Neural cell (in vitro differentiated cells): Measurements from ENCODE around the gene MOB3B. TPM values are rescaled to one million over a fixed set of nuclear protein-coding genes. Genes with fewer than 3 reads are reported as not detected.

Experiments
- H2AFZ ChIP-seq: fragments of 200-600, 300-800 bp; sonication (generic), shearing (Covaris generic); 2 replicates; pipeline ENCODE4 v1.6.0; 2014; ENCODE audit warnings: low read depth, mild to moderate bottlenecking, antibody characterized with exemption, low read length, moderate library complexity
- H3F3A ChIP-seq: fragments of 200-600 bp; shearing (Covaris generic); 2 replicates; pipeline ENCODE4 v1.6.1; 2016; ENCODE audit warnings: mild to moderate bottlenecking, moderate library complexity, mixed read lengths, antibody characterized with exemption, low read length; ENCODE audit not compliant: insufficient read depth, poor library complexity, severe bottlenecking
- H3K27ac ChIP-seq: fragments of 200-600, 300-800 bp; sonication (generic), shearing (Covaris generic); 2 replicates; pipeline ENCODE4 v1.5.1; 2014; ENCODE audit warnings: mild to moderate bottlenecking, low read length, moderate library complexity
- H3K27me3 ChIP-seq: fragments of 300-800, 200-600 bp; sonication (generic), shearing (Covaris generic); 2 replicates; pipeline ENCODE4 v1.6.0; 2014; ENCODE audit warnings: mild to moderate bottlenecking, low read depth, low read length, moderate library complexity; ENCODE audit not compliant: insufficient read depth
- H3K36me3 ChIP-seq: fragments of 300-800, 200-600 bp; sonication (generic), shearing (Covaris generic); 2 replicates; pipeline ENCODE4 v1.5.1; 2014; ENCODE audit warnings: mild to moderate bottlenecking, antibody characterized with exemption, low read length, moderate library complexity; ENCODE audit not compliant: insufficient read depth
- H3K4me2 ChIP-seq: fragments of 300-800, 200-600 bp; sonication (generic), shearing (Covaris generic); 2 replicates; pipeline ENCODE4 v1.6.0; 2014; ENCODE audit warnings: mild to moderate bottlenecking, low read length
- H3K4me3 ChIP-seq: fragments of 300-800, 200-600 bp; sonication (generic), shearing (Covaris generic); 2 replicates; pipeline ENCODE4 v1.5.1; 2014; ENCODE audit warnings: mild to moderate bottlenecking, low read length, moderate library complexity
- H3K79me2 ChIP-seq: fragments of 200-600 bp; shearing (Covaris generic); replicated peaks from 2 replicates; pipeline ENCODE4 v1.6.0; 2014; ENCODE audit warnings: mild to moderate bottlenecking, low read length, moderate library complexity; ENCODE audit not compliant: insufficient read depth
- H3K9ac ChIP-seq: fragments of 300-800, 200-600 bp; sonication (generic), shearing (Covaris generic); 2 replicates; pipeline ENCODE4 v1.6.1; 2016; ENCODE audit warnings: mild to moderate bottlenecking, low read length, mixed read lengths
- H3K9me2 ChIP-seq: fragments of 200-600 bp; shearing (Covaris generic); 2 replicates; pipeline ENCODE4 v1.6.1; 2016; ENCODE audit warnings: mild to moderate bottlenecking, low read length, mixed read lengths; ENCODE audit not compliant: insufficient read depth
- H3K9me3 ChIP-seq: fragments of 200-600, 300-800 bp; sonication (generic), shearing (Covaris generic); 2 replicates; pipeline ENCODE4 v1.6.1; 2016; ENCODE audit warnings: mild to moderate bottlenecking, mixed run types, low read length, moderate library complexity, mixed read lengths
- H4K20me1 ChIP-seq: fragments of 200-600 bp; shearing (Covaris generic); 2 replicates; pipeline ENCODE4 v1.6.1; 2016; ENCODE audit warnings: mild to moderate bottlenecking, mixed run types; ENCODE audit not compliant: insufficient read depth
- EP300 ChIP-seq: fragments of 450-650 bp; conservative IDR thresholded peaks from 2 replicates; pipeline ENCODE4 v1.6.1; 2014; ENCODE audit warnings: antibody characterized with exemption, mild to moderate bottlenecking, moderate library complexity; ENCODE audit not compliant: poor library complexity, severe bottlenecking
- EZH2 ChIP-seq: fragments of 200-600, 300-800 bp; shearing (Covaris generic), sonication (generic); IDR thresholded peaks from 2 replicates; pipeline ENCODE4 v1.6.1; 2014; ENCODE audit warnings: antibody characterized with exemption, low read length, borderline replicate concordance, mild to moderate bottlenecking; ENCODE audit not compliant: insufficient read depth, poor library complexity, severe bottlenecking
- MXI1 ChIP-seq: fragments of 450-650 bp; conservative IDR thresholded peaks from 2 replicates; pipeline ENCODE4 v1.6.1; 2014; ENCODE audit warnings: antibody characterized with exemption, mild to moderate bottlenecking; ENCODE audit not compliant: poor library complexity, severe bottlenecking
- RAD21 ChIP-seq: fragments of 450-650 bp; conservative IDR thresholded peaks from 2 replicates; pipeline ENCODE4 v1.6.1; 2014; ENCODE audit warnings: antibody characterized with exemption, mild to moderate bottlenecking, moderate library complexity
- REST ChIP-seq: IDR thresholded peaks from 2 replicates; pipeline ENCODE4 v1.6.1; 2012; ENCODE audit warnings: borderline replicate concordance
- SMC3 ChIP-seq: fragments of 450-650 bp; conservative IDR thresholded peaks from 2 replicates; pipeline ENCODE4 v1.6.1; 2014; ENCODE audit warnings: antibody characterized with exemption, mild to moderate bottlenecking, moderate library complexity; ENCODE audit not compliant: poor library complexity
- TAF1 ChIP-seq: IDR thresholded peaks from 2 replicates; pipeline ENCODE4 v1.6.1; 2012; ENCODE audit warnings: low read depth
- polyA plus RNA-seq: library from polyadenylated mRNA; depleted of rRNA; stranded (reverse); fragments of >200 nt; gene quantifications from 2 replicates; pipeline ENCODE4 v1.2.3, GENCODE V29; 2014

The MOB3B gene
- polyA plus RNA-seq, 1 donor from 2014 or later: 1.8 TPM

DNA sequence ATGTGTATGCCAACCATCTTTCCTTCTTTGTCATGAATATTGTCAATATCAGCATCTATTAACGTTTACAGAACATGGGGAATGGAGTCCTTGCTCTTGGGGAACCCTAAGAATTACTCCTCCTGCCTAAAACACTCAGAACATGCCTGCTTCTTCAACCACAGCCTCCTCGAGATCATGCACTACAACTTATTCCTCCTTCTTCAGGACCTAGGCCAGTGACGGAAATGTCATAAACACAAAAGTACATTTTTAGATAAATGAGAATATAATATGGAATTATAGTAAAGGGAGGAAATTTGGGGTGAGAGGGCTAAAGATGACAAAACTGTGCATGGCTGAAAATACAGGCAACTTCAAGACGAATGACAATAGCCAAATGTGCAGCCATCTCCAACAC lies 8.6 kb downstream of the MOB3B start:
- TF ChIP-seq MXI1 (no peak), SMC3 (no peak), EZH2 (no peak)
- Histone ChIP-seq H3K79me2 (peaks cover 9% of the 10 kb centered on the region), H2AFZ (no peak overlapping the region), H4K20me1 (no peaks in the 10 kb centered on the region), H3F3A (no peaks in the 10 kb centered on the region), H3K27me3 (no peaks in the 10 kb centered on the region), H3K4me2 (no peak overlapping the region), H3K27ac (no peak overlapping the region), H3K9ac (no peak overlapping the region), H3K4me3 (no peak overlapping the region), H3K36me3 (no peaks in the 10 kb centered on the region), H3K9me3 (no peaks in the 10 kb centered on the region), H3K9me2 (no peaks in the 10 kb centered on the region)

DNA sequence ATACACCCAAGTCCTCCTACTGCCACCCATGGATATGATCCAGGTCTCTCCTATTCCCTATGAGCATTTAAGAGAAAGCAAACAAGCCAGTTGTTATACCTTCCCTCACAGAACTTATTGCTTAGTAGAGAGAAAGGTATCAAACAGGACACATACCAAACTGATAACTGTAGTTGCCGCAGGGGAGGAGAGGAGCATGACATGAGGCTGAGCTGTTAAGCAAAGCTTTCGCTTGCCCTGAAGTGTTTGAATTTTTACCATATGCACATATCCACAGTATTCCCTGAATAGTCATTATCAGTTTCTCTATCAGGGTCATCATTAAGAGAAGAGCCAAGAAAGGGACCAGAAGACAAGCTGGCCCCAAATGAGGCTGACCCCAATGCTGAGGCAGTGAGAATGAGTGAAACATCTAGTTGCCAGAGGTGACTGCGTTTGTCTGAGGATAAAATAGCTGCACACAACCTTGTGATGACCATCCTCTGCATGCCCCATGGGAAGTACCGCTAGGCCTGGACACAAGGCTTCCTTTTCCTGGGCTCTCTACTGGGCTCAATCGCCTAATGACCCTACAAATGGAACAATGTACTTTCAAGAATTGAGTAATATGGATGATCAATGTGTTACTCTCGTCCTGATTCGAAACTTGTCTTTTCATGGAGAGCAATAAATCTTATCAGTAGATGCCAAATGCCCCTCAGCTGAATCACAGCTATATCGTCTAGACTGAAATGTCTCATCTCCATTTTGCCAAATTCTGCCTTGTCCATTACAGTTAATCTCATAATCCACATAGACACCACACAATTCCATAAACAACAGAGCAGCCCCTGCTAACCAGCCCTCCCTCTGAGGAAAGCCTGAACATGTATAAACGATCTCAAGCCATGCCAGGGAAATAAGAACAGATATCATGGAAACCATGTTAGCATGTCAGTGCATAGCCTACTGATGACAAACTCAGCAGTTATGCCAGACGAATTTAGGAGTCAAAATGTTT lies 9.8 kb downstream of the MOB3B start:
- Histone ChIP-seq H3K9me2 (no peaks in the 10 kb centered on the region), H4K20me1 (no peaks in the 10 kb centered on the region), H3K9me3 (no peaks in the 10 kb centered on the region), H3K36me3 (no peaks in the 10 kb centered on the region), H2AFZ (no peak overlapping the region), H3K4me3 (no peak overlapping the region), H3K9ac (no peak overlapping the region), H3K27me3 (no peaks in the 10 kb centered on the region), H3F3A (no peaks in the 10 kb centered on the region), H3K4me2 (no peak overlapping the region), H3K27ac (no peak overlapping the region), H3K79me2 (peaks cover 9% of the 10 kb centered on the region)
- no peak for TF ChIP-seq EP300
- TF ChIP-seq SMC3: no peak
- no peak for TF ChIP-seq RAD21
- TF ChIP-seq MXI1: no peak

DNA sequence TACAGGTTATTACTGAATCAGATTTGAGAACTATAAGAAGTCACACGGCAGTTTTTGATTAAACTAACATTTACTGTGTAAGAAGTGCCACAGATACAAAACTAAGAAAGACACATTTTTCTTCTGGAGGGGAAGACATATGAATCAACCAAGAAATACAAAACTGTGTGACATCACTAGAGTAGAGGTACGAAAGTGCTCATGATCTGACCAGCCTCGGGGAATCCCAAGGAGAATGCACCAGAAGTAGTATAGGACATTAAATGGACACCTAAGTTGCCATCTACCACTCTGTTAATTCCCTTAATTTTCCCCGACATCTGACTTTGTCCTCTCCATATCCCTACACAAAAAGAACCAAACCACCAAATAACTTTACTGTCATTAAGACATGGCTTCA lies 10.8 kb downstream of the MOB3B start:
- no peak overlapping the region for H3K4me3 ChIP-seq
- H3K27me3 ChIP-seq: no peaks in the 10 kb centered on the region
- TF ChIP-seq REST (no peak), RAD21 (no peak), EP300 (no peak), SMC3 (no peak), TAF1 (no peak)
- H4K20me1 ChIP-seq: no peaks in the 10 kb centered on the region
- H3F3A ChIP-seq: no peaks in the 10 kb centered on the region
- no peaks in the 10 kb centered on the region for H3K9me3 ChIP-seq
- H3K9ac ChIP-seq: no peak overlapping the region
- H3K27ac ChIP-seq: no peak overlapping the region
- H3K36me3 ChIP-seq: no peaks in the 10 kb centered on the region
- H2AFZ ChIP-seq: no peak overlapping the region
- H3K4me2 ChIP-seq: no peak overlapping the region
- no peaks in the 10 kb centered on the region for H3K9me2 ChIP-seq
- peaks cover 9% of the 10 kb centered on the region for H3K79me2 ChIP-seq
